Activated effector memory CD4-positive, alpha-beta T cell treated with Interleukin-2 at 50 U/mL for 16 hours (primary cell): ENCODE measurements around the gene REX1BD.

Experiments used
- DNase-seq: peaks from one replicate; pipeline ENCODE4 v3.0.0-alpha.2; 2020

REX1BD gene

DNA sequence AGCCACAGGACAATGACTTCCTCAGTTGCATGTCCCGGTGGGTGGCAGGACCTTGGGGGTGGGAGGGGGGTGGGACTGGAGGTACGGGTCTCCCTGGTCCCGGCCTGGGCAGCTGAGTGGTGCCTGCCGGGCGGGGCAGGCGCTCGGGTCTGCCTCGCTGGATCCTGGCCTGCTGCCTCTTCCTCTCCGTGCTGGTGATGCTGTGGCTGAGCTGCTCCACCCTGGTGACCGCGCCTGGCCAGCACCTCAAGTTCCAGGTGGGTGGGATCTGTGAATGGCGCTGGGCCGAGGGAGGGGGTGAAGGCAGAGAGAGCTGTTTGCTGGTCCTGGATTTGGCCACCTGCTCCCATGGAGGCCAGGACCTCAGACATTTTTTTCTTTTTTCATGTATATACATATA, 29.6 kb downstream of the REX1BD start:
- DNase-seq, result no peak

DNA sequence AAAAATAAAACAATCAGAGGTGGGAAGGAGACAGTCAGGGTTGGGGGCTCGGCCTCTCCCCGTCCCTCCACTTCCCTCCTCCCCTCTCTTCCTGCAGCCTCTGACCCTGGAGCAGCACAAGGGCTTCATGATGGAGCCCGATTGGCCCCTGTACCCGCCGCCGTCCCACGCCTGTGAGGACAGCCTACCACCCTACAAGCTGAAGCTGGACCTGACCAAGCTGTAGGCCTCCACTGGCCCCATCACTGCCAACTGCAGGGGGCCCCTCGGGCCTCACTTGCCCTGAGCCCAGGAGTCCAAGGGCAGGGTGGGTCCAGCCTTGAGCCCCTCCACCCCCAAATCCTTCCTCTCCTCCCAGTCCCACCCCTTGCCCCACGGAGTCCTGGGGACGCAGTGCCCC, 31.7 kb downstream of the REX1BD start:
- no peak for DNase-seq

- DNase-seq, result no peak
These were observed 32.3 kb downstream of the REX1BD start for GRCh38 chr19:18620902-18621301.

- no peak for DNase-seq
These were observed 38.3 kb downstream of the REX1BD start for GRCh38 chr19:18626906-18627305.

DNA sequence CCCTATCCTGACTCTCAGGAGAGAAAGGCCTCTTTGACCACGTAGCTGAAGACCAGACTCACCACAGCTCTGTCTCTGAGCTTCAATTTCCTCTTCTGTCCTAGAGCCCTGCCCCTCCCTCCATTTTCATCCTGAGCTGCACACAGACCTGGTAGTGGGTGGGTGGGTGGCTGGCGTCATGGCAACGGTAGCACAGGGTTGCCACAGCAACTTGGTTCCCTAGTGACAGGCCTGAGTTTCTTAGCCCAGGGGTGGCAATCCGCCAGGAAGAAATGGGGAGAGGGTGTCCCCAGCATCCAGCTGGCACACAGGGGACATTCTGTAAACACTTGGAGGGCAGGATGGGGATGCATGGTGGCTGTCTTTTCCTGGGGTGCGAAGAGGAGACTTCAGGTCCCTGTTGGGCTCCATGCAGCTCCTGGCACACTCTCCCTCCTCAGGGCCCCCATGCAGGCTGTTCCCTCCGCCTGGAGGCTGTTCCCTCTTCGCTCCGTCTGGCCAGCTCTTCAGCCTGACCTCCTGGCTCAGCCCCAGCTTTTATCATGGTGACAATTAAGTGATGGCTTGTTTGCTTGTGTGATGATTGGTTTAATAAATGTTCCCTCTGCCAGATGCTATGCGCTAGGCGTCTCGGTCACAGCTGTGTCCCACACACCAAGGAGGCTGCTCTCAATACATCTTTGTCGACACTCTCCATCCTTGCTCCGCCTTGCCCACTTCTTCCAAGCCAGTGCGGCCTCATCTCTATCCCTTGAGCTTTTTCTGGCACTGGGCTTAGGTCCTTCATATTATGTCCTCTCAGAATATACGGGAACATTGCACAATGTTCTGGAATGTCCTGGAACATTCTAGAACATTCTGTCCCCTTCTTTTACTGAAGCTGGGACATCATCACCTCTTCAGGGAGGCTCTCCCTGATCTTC, 40.8 kb downstream of the REX1BD start:
- no peak for DNase-seq

DNA sequence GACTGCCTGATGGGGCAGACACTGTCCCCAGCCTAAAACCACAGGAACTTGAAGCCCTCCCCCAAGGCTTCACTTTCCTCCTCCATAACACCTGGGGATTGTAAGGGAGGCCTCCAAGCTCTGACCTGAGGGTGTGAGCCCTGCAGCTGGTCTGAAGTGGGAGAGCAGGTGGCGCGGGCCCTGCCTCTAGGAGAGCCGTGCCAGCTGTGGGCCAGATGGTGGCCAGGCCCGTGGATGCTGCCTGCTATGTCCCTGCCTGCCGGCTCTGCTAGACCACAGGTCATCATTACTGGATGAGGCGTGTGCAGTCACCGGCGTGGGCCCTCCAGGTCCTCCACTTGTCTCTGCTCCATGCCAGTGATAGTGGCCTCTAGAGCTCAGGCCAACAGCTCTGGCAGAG, 44.7 kb downstream of the REX1BD start:
- no peak for DNase-seq

GRCh38 chr19:18634612-18635297, 46.2 kb downstream of the REX1BD start:
- DNase-seq, result no peak

GRCh38 chr19:18635831-18636182, 47.2 kb downstream of the REX1BD start:
- no peak for DNase-seq

- DNase-seq, result peak; percentile 98
These were observed 47.8 kb downstream of the REX1BD start for GRCh38 chr19:18636183-18636968.

GRCh38 chr19:18636969-18637629, 48.5 kb downstream of the REX1BD start, which contains the start of gene KLHL26:
Gene KLHL26, plus strand, starts transcription at chr19:18637028. Its CDS starts 27 bp downstream, at chr19:18637055.
- no peak for DNase-seq

- DNase-seq, result no peak
These were observed 49.4 kb downstream of the REX1BD start for GRCh38 chr19:18637673-18638630.

DNA sequence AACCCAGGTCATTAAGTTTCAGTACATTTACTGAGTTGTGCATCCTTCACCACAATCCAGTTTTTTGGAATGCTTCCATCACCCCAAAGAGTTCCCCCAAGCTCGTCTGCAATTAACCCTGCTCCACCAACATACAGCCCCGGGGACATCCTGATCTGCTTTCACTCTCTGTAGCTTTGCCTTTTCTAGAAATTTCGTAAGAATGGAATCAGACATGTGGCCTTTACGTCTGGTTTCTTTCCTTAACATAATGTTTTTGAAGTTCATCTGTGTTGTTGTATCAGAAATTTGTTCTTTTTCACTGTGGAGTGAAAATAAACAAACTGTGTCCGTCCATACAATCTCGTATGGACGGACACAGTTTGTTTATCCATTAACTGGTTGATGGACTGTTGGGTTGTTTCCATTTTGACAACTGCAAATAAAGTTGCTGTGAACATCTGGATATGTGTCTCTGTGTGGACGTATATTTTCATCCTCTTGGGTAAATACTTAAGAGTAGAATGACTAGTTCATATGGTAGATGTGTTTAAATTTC, 51.2 kb downstream of the REX1BD start:
- no peak for DNase-seq
